Measurements from ENCODE around the gene CTSW.

DNA sequence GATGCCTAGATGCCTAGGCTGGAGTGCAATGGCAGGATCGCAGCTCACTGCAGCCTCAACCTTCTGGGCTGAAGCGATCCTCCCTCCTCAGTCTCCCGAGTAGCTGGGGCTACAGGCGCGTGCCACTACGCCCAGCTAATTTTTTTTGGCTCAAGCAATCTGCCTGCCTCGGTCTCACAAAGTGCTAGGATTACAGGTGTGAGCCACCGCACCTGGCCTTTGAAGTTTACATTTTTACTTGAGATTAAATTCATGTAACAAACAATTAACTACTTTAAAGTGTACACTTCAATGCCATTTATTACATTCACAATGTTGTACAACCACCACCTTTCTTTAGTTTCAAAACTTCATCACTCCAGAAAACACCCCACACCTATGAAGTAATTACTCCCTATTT lies 24.1 kb downstream of the CTSW start:
- no peak for TF ChIP-seq POLR2A (IDR thresholded peaks at IDR 0.05)
- TF ChIP-seq, protein P1, sequence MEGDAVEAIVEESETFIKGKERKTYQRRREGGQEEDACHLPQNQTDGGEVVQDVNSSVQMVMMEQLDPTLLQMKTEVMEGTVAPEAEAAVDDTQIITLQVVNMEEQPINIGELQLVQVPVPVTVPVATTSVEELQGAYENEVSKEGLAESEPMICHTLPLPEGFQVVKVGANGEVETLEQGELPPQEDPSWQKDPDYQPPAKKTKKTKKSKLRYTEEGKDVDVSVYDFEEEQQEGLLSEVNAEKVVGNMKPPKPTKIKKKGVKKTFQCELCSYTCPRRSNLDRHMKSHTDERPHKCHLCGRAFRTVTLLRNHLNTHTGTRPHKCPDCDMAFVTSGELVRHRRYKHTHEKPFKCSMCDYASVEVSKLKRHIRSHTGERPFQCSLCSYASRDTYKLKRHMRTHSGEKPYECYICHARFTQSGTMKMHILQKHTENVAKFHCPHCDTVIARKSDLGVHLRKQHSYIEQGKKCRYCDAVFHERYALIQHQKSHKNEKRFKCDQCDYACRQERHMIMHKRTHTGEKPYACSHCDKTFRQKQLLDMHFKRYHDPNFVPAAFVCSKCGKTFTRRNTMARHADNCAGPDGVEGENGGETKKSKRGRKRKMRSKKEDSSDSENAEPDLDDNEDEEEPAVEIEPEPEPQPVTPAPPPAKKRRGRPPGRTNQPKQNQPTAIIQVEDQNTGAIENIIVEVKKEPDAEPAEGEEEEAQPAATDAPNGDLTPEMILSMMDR (IDR thresholded peaks at IDR 0.05), result no peak
